Transverse colon (tissue), 4 donors: ENCODE data around the gene EYS. TPM values are rescaled to one million over a fixed set of nuclear protein-coding genes. Genes with fewer than 3 reads are reported as not detected.

Experiments used
- DNase-seq: peaks from one replicate; pipeline ENCODE4 v3.0.0-alpha.2; 2019
- H3K27ac ChIP-seq, 4 donors: fragments of 200-600 bp; sonication (generic); 2 replicates each; pipeline ENCODE4 v1.5.1; 2016 to 2018; ENCODE audit warnings: inconsistent platforms in 4 of 4
- H3K27me3 ChIP-seq: fragments of 200-600 bp; sonication (generic); 2 replicates; pipeline ENCODE4 v1.5.1; 2017; ENCODE audit warnings: inconsistent platforms
- H3K36me3 ChIP-seq, 4 donors: fragments of 200-600 bp; sonication (generic); 2 replicates each; pipeline ENCODE4 v1.5.1; 2017 to 2019; ENCODE audit warnings: inconsistent platforms in 4 of 4
- H3K4me1 ChIP-seq, 4 donors: fragments of 200-600 bp; sonication (generic); 2 replicates each; pipeline ENCODE4 v1.5.1; 2017 to 2020; ENCODE audit warnings: inconsistent platforms in 4 of 4
- H3K4me3 ChIP-seq, 4 donors: fragments of 200-600 bp; sonication (generic); 1 replicate in 1 of 4; 2 replicates in 3 of 4; pipeline versions ENCODE4 v1.5.1 to v1.6.1; 2017 to 2019; ENCODE audit warnings: inconsistent platforms in 4 of 4
- H3K9me3 ChIP-seq, 2 donors: fragments of 200-600 bp; sonication (generic); 2 replicates each; pipeline ENCODE4 v1.5.1; 2017 to 2019; ENCODE audit warnings: inconsistent platforms in 2 of 2
- CTCF ChIP-seq, 5 experiments: fragments of 200-600 bp in 3 of 5; fragments of 450-650 bp in 2 of 5; sonication (generic) in 3 of 5; IDR thresholded peaks; 1 replicate in 2 of 5; 2 replicates in 3 of 5; pipeline ENCODE4 v1.5.1; 2016 to 2017; ENCODE audit warnings: antibody characterized with exemption in 5 of 5, inconsistent platforms in 3 of 5, mild to moderate bottlenecking in 2 of 5, moderate library complexity in 1 of 5
- EP300 ChIP-seq: sonication (generic); formaldehyde crosslinking; IDR thresholded peaks from one replicate; pipeline ENCODE4 v1.6.1; 2017; ENCODE audit warnings: antibody characterized with exemption, low read depth
- POLR2A ChIP-seq: fragments of 450-650 bp; IDR thresholded peaks from one replicate; pipeline ENCODE4 v1.6.1; 2016; ENCODE audit warnings: antibody characterized with exemption, mild to moderate bottlenecking, moderate library complexity
- POLR2AphosphoS5 ChIP-seq, 3 donors: sonication (generic); formaldehyde crosslinking; IDR thresholded peaks; one replicate each; pipeline ENCODE4 v1.6.1; 2016; ENCODE audit warnings: antibody characterized with exemption in 3 of 3
- WGBS, 2 donors: methylation state at CpG; one replicate each; pipeline ENCODE4 v1.1.5; 2018; ENCODE audit warnings: low coverage in 1 of 2; 5-methylcytosine and 5-hydroxymethylcytosine counted together
- in situ Hi-C, 4 donors: fragments of 200-750 bp; cut with MboI; loops; one replicate each; pipeline versions ENCODE4 v1.15.0 to v1.15.1; 2017; ENCODE audit warnings: low sequenced_read_pairs in 3 of 4, low pct_ligation_motif_present in 1 of 4, low pct_unique_long_range_greater_than_20kb in 1 of 4
- intact Hi-C: fragments of 100-400 bp; cut with DNase I; formaldehyde crosslinking; loops from one replicate; pipeline ENCODE4 v1.15.1; 2023; ENCODE audit warnings: low total_unique reads
- total RNA-seq, 4 donors: library from RNA; depleted of rRNA; stranded (reverse); fragments of >200 nt; gene quantifications; one replicate each; pipeline ENCODE4 v1.1.0, GENCODE V29; 2016

The EYS gene
- total RNA-seq, 4 donors from 2014 or later = 0.41 TPM; not detected in 3

- no peaks in the 10 kb centered on the region for H3K27me3 ChIP-seq
- 66 to 81% methylated on average over 3 of the region's 3 CpGs for WGBS, 2 donors
- no peaks in the 10 kb centered on the region for H3K36me3 ChIP-seq
- H3K9me3 ChIP-seq = peaks cover 0 to 2% of the 10 kb centered on the region in 2 donors
- DNase-seq = no peak
- H3K27ac ChIP-seq = no peak overlapping the region
- no peak overlapping the region for H3K4me3 ChIP-seq
- TF ChIP-seq POLR2A (no peak), POLR2AphosphoS5 (IDR thresholded peaks at IDR 0.05) (no peak), EP300 (no peak), CTCF (IDR thresholded peaks at IDR 0.05) (no peak)
- H3K4me1 ChIP-seq = no peaks in the 10 kb centered on the region
- in situ Hi-C loops = no loop called here
- intact Hi-C loops = no loop called here
Observed at GRCh38 chr6:65461121-65461520, 245.9 kb downstream of the EYS start.

GRCh38 chr6:65452333-65452732 is 254.7 kb downstream of the EYS start:
- H3K27ac ChIP-seq = no peak overlapping the region
- no peak overlapping the region for H3K4me3 ChIP-seq
- TF ChIP-seq POLR2A (no peak), CTCF (IDR thresholded peaks at IDR 0.05) (no peak), POLR2AphosphoS5 (IDR thresholded peaks at IDR 0.05) (no peak), EP300 (no peak)
- H3K27me3 ChIP-seq = no peaks in the 10 kb centered on the region
- H3K36me3 ChIP-seq = no peaks in the 10 kb centered on the region
- DNase-seq = no peak
- H3K4me1 ChIP-seq = no peaks in the 10 kb centered on the region
- in situ Hi-C loops (no loop called here), intact Hi-C loops (no loop called here)
- 67 to 76% methylated on average over 1 of the region's 1 CpG for WGBS, 2 donors
- no peaks in the 10 kb centered on the region for H3K9me3 ChIP-seq

- Histone ChIP-seq H3K4me3 (no peak overlapping the region), H3K36me3 (no peaks in the 10 kb centered on the region), H3K9me3 (no peaks in the 10 kb centered on the region), H3K4me1 (no peaks in the 10 kb centered on the region), H3K27ac (no peak overlapping the region), H3K27me3 (no peaks in the 10 kb centered on the region)
- intact Hi-C loops = no loop called here
- TF ChIP-seq POLR2A (no peak), POLR2AphosphoS5 (IDR thresholded peaks at IDR 0.05) (no peak), EP300 (no peak), CTCF (IDR thresholded peaks at IDR 0.05) (no peak)
- in situ Hi-C loops = no loop called here
- WGBS, 2 donors = 79% methylated on average over 1 of the region's 1 CpG; no CpG with 5 or more reads in 1 of the 2 donors
- no peak for DNase-seq
Observed at GRCh38 chr6:65450451-65450850, 256.6 kb downstream of the EYS start.

GRCh38 chr6:65449926-65450325 is 257.1 kb downstream of the EYS start:
- 67% methylated on average over 1 of the region's 1 CpG for WGBS, 2 donors
- in situ Hi-C loops (no loop called here), intact Hi-C loops (no loop called here)
- DNase-seq = no peak
- no peak overlapping the region for H3K4me3 ChIP-seq
- no peak overlapping the region for H3K27ac ChIP-seq
- no peaks in the 10 kb centered on the region for H3K27me3 ChIP-seq
- TF ChIP-seq CTCF (IDR thresholded peaks at IDR 0.05) (no peak), EP300 (no peak), POLR2AphosphoS5 (IDR thresholded peaks at IDR 0.05) (no peak), POLR2A (no peak)
- H3K9me3 ChIP-seq = no peaks in the 10 kb centered on the region
- no peaks in the 10 kb centered on the region for H3K36me3 ChIP-seq
- H3K4me1 ChIP-seq = no peaks in the 10 kb centered on the region
